Left colon (tissue), 2 donors: ENCODE data around the gene CERS3. TPM values are rescaled to one million over a fixed set of nuclear protein-coding genes. Genes with fewer than 3 reads are reported as not detected.

ENCODE experiments used
- ATAC-seq: fragments of 200-7000 bp; cut with Tn5 transposase; one replicate; pipeline ENCODE4 v1.9.1; 2020; ENCODE audit warnings: mild to moderate bottlenecking, moderate library complexity
- DNase-seq, 2 donors: peaks; one replicate each; pipeline ENCODE4 v3.0.0-alpha.2; 2020
- intact Hi-C, 2 donors: fragments of 100-400 bp; cut with DNase I in 1 of 2; cut with micrococcal nuclease in 1 of 2; formaldehyde crosslinking; loops; one replicate each; pipeline versions ENCODE4 v1.11.2 to v1.14.0; 2022; cut with DNase I, micrococcal nuclease
- long read RNA-seq: library from polyadenylated mRNA; unstranded; transcript quantifications from one replicate; pipeline ENCODE4 v2.0.0, GENCODE V29; 2021
- total RNA-seq, 2 donors: library from RNA; stranded (reverse); fragmentation: NEBNext Ultra II Directional; extraction: Animal tissue kit (Norgen Biotek cat#: 25700); gene quantifications; one replicate each; pipeline ENCODE4 v1.2.1, GENCODE V29; 2021
- donor health status: DM: no; HTN: no; CAD: no.
- donor health status: DM: yes; HTN: yes; CAD: no.

The CERS3 gene
- total RNA-seq, result not detected
- long read RNA-seq, result 0 reads

GRCh38 chr15:100528833-100529428, at the start of gene CERS3:
CERS3 (minus strand) TSS chr15:100528950; CDS start chr15:100501849, 27,101 bp downstream.
- intact Hi-C loops, result no loop called here
- no peak for DNase-seq
- ATAC-seq, result no peak

- no peak for ATAC-seq
- intact Hi-C loops, result loop anchor here in 1 of 2 donors (5.0 kb wide), 1 partner anchor 226 kb away; no protein-coding TSS in a partner anchor
- no peak for DNase-seq
Observed at GRCh38 chr15:100573526-100573925, 44.8 kb upstream of the CERS3 start.

GRCh38 chr15:100572362-100572983, 43.7 kb upstream of the CERS3 start:
- DNase-seq, result no peak
- no peak for ATAC-seq
- intact Hi-C loops, result loop anchor here in 1 of 2 donors (5.0 kb wide), 1 partner anchor 225 kb away; no protein-coding TSS in a partner anchor

- intact Hi-C loops, result loop anchor here in 1 of 2 donors (5.0 kb wide), 1 partner anchor 224 kb away; no protein-coding TSS in a partner anchor
- ATAC-seq, result no peak
- no peak for DNase-seq
Observed at GRCh38 chr15:100571592-100572167, 42.9 kb upstream of the CERS3 start.

GRCh38 chr15:100570735-100571313, 42.1 kb upstream of the CERS3 start:
- ATAC-seq, result no peak
- intact Hi-C loops, result loop anchor here in 1 of 2 donors (5.0 kb wide), 1 partner anchor 224 kb away; no protein-coding TSS in a partner anchor
- no peak for DNase-seq

- no peak for ATAC-seq
- intact Hi-C loops, result loop anchor here in 1 of 2 donors (5.0 kb wide), 1 partner anchor 223 kb away; no protein-coding TSS in a partner anchor
- no peak for DNase-seq
Observed at GRCh38 chr15:100570275-100570674, 41.5 kb upstream of the CERS3 start.

GRCh38 chr15:100569391-100569790, 40.6 kb upstream of the CERS3 start:
- no peak for DNase-seq
- intact Hi-C loops, result no loop called here
- no peak for ATAC-seq

GRCh38 chr15:100566850-100567628, 38.3 kb upstream of the CERS3 start:
- ATAC-seq, result no peak
- intact Hi-C loops, result no loop called here
- no peak for DNase-seq

GRCh38 chr15:100565591-100565990, 36.8 kb upstream of the CERS3 start:
- intact Hi-C loops, result no loop called here
- ATAC-seq, result no peak
- no peak for DNase-seq

GRCh38 chr15:100560323-100560722, 31.6 kb upstream of the CERS3 start:
- DNase-seq, result no peak
- ATAC-seq, result no peak
- intact Hi-C loops, result no loop called here

GRCh38 chr15:100559330-100559729, 30.6 kb upstream of the CERS3 start:
- intact Hi-C loops, result no loop called here
- ATAC-seq, result no peak
- DNase-seq, result no peak

- DNase-seq (no peak), ATAC-seq (no peak)
- intact Hi-C loops, result no loop called here
Observed at GRCh38 chr15:100558771-100559254, 30.1 kb upstream of the CERS3 start.

GRCh38 chr15:100553468-100553867, 24.7 kb upstream of the CERS3 start:
- intact Hi-C loops, result no loop called here

GRCh38 chr15:100547961-100548360, 19.2 kb upstream of the CERS3 start:
- no peak for DNase-seq
- ATAC-seq, result no peak
- intact Hi-C loops, result no loop called here

More at GRCh38 chr15:100553468-100553867, 24.7 kb upstream of the CERS3 start:
- ATAC-seq (no peak), DNase-seq (no peak)

- ATAC-seq (no peak), DNase-seq (no peak)
- intact Hi-C loops, result no loop called here
Observed at GRCh38 chr15:100544946-100545345, 16.2 kb upstream of the CERS3 start.

GRCh38 chr15:100544338-100544841, 15.6 kb upstream of the CERS3 start:
- no peak for DNase-seq
- no peak for ATAC-seq
- intact Hi-C loops, result no loop called here

- DNase-seq (no peak), ATAC-seq (no peak)
- intact Hi-C loops, result no loop called here
Observed at GRCh38 chr15:100542290-100542689, 13.5 kb upstream of the CERS3 start.

- intact Hi-C loops, result no loop called here
- no peak for DNase-seq
- no peak for ATAC-seq
Observed at GRCh38 chr15:100537331-100537730, 8.6 kb upstream of the CERS3 start.

GRCh38 chr15:100536733-100537132, 8.0 kb upstream of the CERS3 start:
- intact Hi-C loops, result no loop called here
- ATAC-seq (no peak), DNase-seq (no peak)
